ENCODE data around the gene GALNT10.

GRCh38 chr5:154435226-154435625 lies 244.7 kb downstream of the GALNT10 start:
- TF ChIP-seq POLR2A (IDR thresholded peaks at IDR 0.05), result no peak
- TF ChIP-seq CTCF (IDR thresholded peaks at IDR 0.05), result no peak
